Measurements from ENCODE around the gene C2orf68. TPM values are rescaled to one million over a fixed set of nuclear protein-coding genes. Genes with fewer than 3 reads are reported as not detected.
"Not testable (repeated sequence)": the region's sequence is repeated elsewhere in the genome, so short reads cannot be mapped to it uniquely, and the experiment has no call there.

Gene C2orf68
- total RNA-seq, 2 experiments from 2014 or later: 31.0 to 31.2 TPM

- H3K4me3 ChIP-seq (ENCODE audit: low read length): no peak overlapping the region
- ChIA-PET POLR2A (interaction anchor here (4.2 kb wide), 1 partner anchor 8 kb away, joined by 60 read pairs; the partner anchor contains the start of gene VAMP5), CTCF (no interaction called here)
- Mint-ChIP-seq H3K27ac (no peak overlapping the region), H3K4me3 (peak overlapping the region; percentile 58), H3K27me3 (no peaks in the 10 kb centered on the region), H3K36me3 (ENCODE audit: low read depth) (peaks cover 21% of the 10 kb centered on the region), H3K9me3 (no peaks in the 10 kb centered on the region), H3K4me1 (ENCODE audit: low read depth) (peaks cover 48% of the 10 kb centered on the region)
- intact Hi-C loops (cut with DNase I, micrococcal nuclease): loop anchor here in 1 of 2 experiments (10.0 kb wide), 1 partner anchor 512 kb away; the partner anchor contains the start of genes POLR1A and PTCD3
- TF ChIP-seq CTCF (IDR thresholded peaks at IDR 0.05): no peak
- ATAC-seq (ENCODE audit: poor library complexity) (no peak), DNase-seq (no peak)
- no peaks in the 10 kb centered on the region for H3K9me3 ChIP-seq (ENCODE audit: control insufficient read depth in 1 of 2, insufficient read depth in 1 of 2, low read length in 2 of 2)
- H3K27ac ChIP-seq (ENCODE audit: low read depth in 1 of 2, low read length in 2 of 2): no peak overlapping the region
- H3K36me3 ChIP-seq (ENCODE audit: insufficient read depth, low read length): peaks cover 14% of the 10 kb centered on the region
- H3K27me3 ChIP-seq (ENCODE audit: control insufficient read depth in 1 of 2, insufficient read depth in 2 of 2, low read length in 2 of 2): no peaks in the 10 kb centered on the region
- peaks cover 45% of the 10 kb centered on the region for H3K4me1 ChIP-seq (ENCODE audit: insufficient read depth, low read length)
Measured at GRCh38 chr2:85593023-85593422, 18.8 kb downstream of the C2orf68 start.

GRCh38 chr2:85592299-85592698 is 19.6 kb downstream of the C2orf68 start:
- DNase-seq; H3K4me3 ChIP-seq (ENCODE audit: low read length); H3K27me3 Mint-ChIP-seq; H3K36me3 ChIP-seq (ENCODE audit: insufficient read depth, low read length); ATAC-seq (ENCODE audit: poor library complexity); H3K9me3 Mint-ChIP-seq; H3K9me3 ChIP-seq (ENCODE audit: control insufficient read depth in 1 of 2, insufficient read depth in 1 of 2, low read length in 2 of 2); CTCF ChIA-PET; H3K27ac ChIP-seq (ENCODE audit: low read depth in 1 of 2, low read length in 2 of 2); H3K27me3 ChIP-seq (ENCODE audit: control insufficient read depth in 1 of 2, insufficient read depth in 2 of 2, low read length in 2 of 2); H3K27ac Mint-ChIP-seq: not testable (repeated sequence)
- H3K4me3 Mint-ChIP-seq: peak overlapping the region; percentile 45
- peaks cover 46% of the 10 kb centered on the region for H3K4me1 ChIP-seq (ENCODE audit: insufficient read depth, low read length)
- intact Hi-C loops (cut with DNase I, micrococcal nuclease): loop anchor here in 1 of 2 experiments (10.0 kb wide), 1 partner anchor 513 kb away; the partner anchor contains the start of genes POLR1A and PTCD3
- POLR2A ChIA-PET: interaction anchor here (4.2 kb wide), 1 partner anchor 7 kb away, joined by 60 read pairs; the partner anchor contains the start of gene VAMP5
- H3K4me1 Mint-ChIP-seq (ENCODE audit: low read depth): peaks cover 52% of the 10 kb centered on the region
- H3K36me3 Mint-ChIP-seq (ENCODE audit: low read depth): peaks cover 17% of the 10 kb centered on the region

DNA sequence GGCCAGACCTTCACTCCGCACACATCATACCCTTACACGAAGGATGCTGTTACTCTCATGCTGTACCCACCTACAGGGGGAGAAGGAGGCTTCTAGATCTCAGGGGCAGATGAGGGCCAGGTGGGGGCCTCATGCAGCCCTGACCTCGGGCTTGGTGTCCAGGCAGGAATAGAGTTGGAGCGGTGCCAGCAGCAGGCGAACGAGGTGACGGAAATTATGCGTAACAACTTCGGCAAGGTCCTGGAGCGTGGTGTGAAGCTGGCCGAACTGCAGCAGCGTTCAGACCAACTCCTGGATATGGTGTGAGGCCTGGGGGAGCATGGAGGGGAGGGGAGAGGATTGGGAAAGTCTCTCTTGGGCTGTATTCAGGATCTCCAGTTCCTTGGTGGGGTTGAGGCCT is 20.3 kb downstream of the C2orf68 start:
- no peak for ATAC-seq (ENCODE audit: poor library complexity)
- no peak overlapping the region for H3K27ac ChIP-seq (ENCODE audit: low read depth in 1 of 2, low read length in 2 of 2)
- no peak for TF ChIP-seq CTCF (IDR thresholded peaks at IDR 0.05)
- H3K27ac Mint-ChIP-seq: no peak overlapping the region
- intact Hi-C loops (cut with DNase I, micrococcal nuclease): loop anchor here in 1 of 2 experiments (10.0 kb wide), 1 partner anchor 513 kb away; the partner anchor contains the start of genes POLR1A and PTCD3
- H3K36me3 Mint-ChIP-seq (ENCODE audit: low read depth): peaks cover 11% of the 10 kb centered on the region
- POLR2A ChIA-PET: interaction anchor here (0.7 to 1.7 kb wide), 2 partner anchors 30 to 264 kb away, joined by 3 to 4 read pairs; partner anchors contain the start of gene GGCX
- H3K9me3 Mint-ChIP-seq: no peaks in the 10 kb centered on the region
- no peak for DNase-seq
- H3K27me3 ChIP-seq (ENCODE audit: control insufficient read depth in 1 of 2, insufficient read depth in 2 of 2, low read length in 2 of 2): no peaks in the 10 kb centered on the region
- H3K9me3 ChIP-seq (ENCODE audit: control insufficient read depth in 1 of 2, insufficient read depth in 1 of 2, low read length in 2 of 2): no peaks in the 10 kb centered on the region
- CTCF ChIA-PET: no interaction called here
- no peaks in the 10 kb centered on the region for H3K27me3 Mint-ChIP-seq
- no peak overlapping the region for H3K4me3 Mint-ChIP-seq
- no peak overlapping the region for H3K4me3 ChIP-seq (ENCODE audit: low read length)
- H3K4me1 ChIP-seq (ENCODE audit: insufficient read depth, low read length): peaks cover 40% of the 10 kb centered on the region
- H3K36me3 ChIP-seq (ENCODE audit: insufficient read depth, low read length): peaks cover 2% of the 10 kb centered on the region
- H3K4me1 Mint-ChIP-seq (ENCODE audit: low read depth): peaks cover 45% of the 10 kb centered on the region

Data from CD4-positive, alpha-beta T cell (primary cell).